Left lobe of liver (tissue), 2 donors: Measurements from ENCODE around the gene MESD. TPM values are rescaled to one million over a fixed set of nuclear protein-coding genes. Genes with fewer than 3 reads are reported as not detected.

Experiments used
- ATAC-seq: fragments of 200-7000 bp; cut with Tn5 transposase; one replicate; pipeline ENCODE4 v1.9.1; 2020; ENCODE audit warnings: mild to moderate bottlenecking, moderate library complexity
- DNase-seq: peaks from one replicate; pipeline ENCODE4 v3.0.0-alpha.2; 2020; ENCODE audit warnings: low spot score
- total RNA-seq: library from RNA; stranded (reverse); gene quantifications from one replicate; pipeline ENCODE4 v1.2.1, GENCODE V29; 2021
- donor health status: DM: no; HTN: no; CAD: no; lungs with moderate emphysema.
- donor health status: DM: no; HTN: yes; CAD: no.

The MESD gene
- total RNA-seq, 1 donor from 2014 or later, result 16.6 TPM

- DNase-seq, result no peak
Observed at GRCh38 chr15:81015621-81016488, 26.2 kb upstream of the MESD start.

GRCh38 chr15:81014446-81015093, 25.0 kb upstream of the MESD start:
- no peak for ATAC-seq
- DNase-seq, result no peak

More at GRCh38 chr15:81015621-81016488, 26.2 kb upstream of the MESD start:
- no peak for ATAC-seq

GRCh38 chr15:81013396-81013929, 23.8 kb upstream of the MESD start:
- peak; percentile 71 for ATAC-seq
- no peak for DNase-seq

GRCh38 chr15:81012588-81012987, 23.0 kb upstream of the MESD start:
- ATAC-seq, result no peak
- no peak for DNase-seq

- DNase-seq (no peak), ATAC-seq (no peak)
Observed at GRCh38 chr15:81011593-81011992, 22.0 kb upstream of the MESD start.

- no peak for ATAC-seq
- DNase-seq, result no peak
Observed at GRCh38 chr15:81010086-81010485, 20.5 kb upstream of the MESD start.

GRCh38 chr15:81008312-81008711, 18.7 kb upstream of the MESD start:
- DNase-seq (no peak), ATAC-seq (no peak)

GRCh38 chr15:81007428-81008064, 17.9 kb upstream of the MESD start:
- DNase-seq (no peak), ATAC-seq (no peak)

GRCh38 chr15:81006124-81006523, 16.5 kb upstream of the MESD start:
- no peak for DNase-seq
- ATAC-seq, result no peak

- DNase-seq (no peak), ATAC-seq (no peak)
Observed at GRCh38 chr15:81003097-81003350, 13.4 kb upstream of the MESD start.

- DNase-seq (no peak), ATAC-seq (no peak)
Observed at GRCh38 chr15:81002331-81003096, 12.9 kb upstream of the MESD start.

GRCh38 chr15:81002009-81002330, 12.4 kb upstream of the MESD start:
- peak; percentile 37 for ATAC-seq

GRCh38 chr15:81001152-81002008, 11.8 kb upstream of the MESD start:
- peak; percentile 62 for ATAC-seq
- DNase-seq, result peak; percentile 69

More at GRCh38 chr15:81002009-81002330, 12.4 kb upstream of the MESD start:
- DNase-seq, result no peak

- DNase-seq, result peak; percentile 85
Observed at GRCh38 chr15:81000624-81001151, 11.1 kb upstream of the MESD start, which contains the start of gene TLNRD1. TSS of gene TLNRD1 (plus strand) at chr15:81000923. CDS start at chr15:81002272, 1,349 bp downstream.

GRCh38 chr15:81000144-81000623, 10.6 kb upstream of the MESD start:
- DNase-seq, result peak; percentile 48
- peak; percentile 1 for ATAC-seq

More at GRCh38 chr15:81000624-81001151, 11.1 kb upstream of the MESD start, which contains the start of gene TLNRD1:
- peak; percentile 77 for ATAC-seq

- ATAC-seq, result no peak
- DNase-seq, result no peak
Observed at GRCh38 chr15:80999623-81000036, 10.0 kb upstream of the MESD start.

GRCh38 chr15:80998251-80998650, 8.6 kb upstream of the MESD start:
- DNase-seq, result no peak
- no peak for ATAC-seq

- DNase-seq (no peak), ATAC-seq (no peak)
Observed at GRCh38 chr15:80997692-80998091, 8.1 kb upstream of the MESD start.

- peak; percentile 43 for ATAC-seq
Observed at GRCh38 chr15:80996247-80996646, 6.6 kb upstream of the MESD start.

More at GRCh38 chr15:80996247-80996646, 6.6 kb upstream of the MESD start:
- DNase-seq, result no peak
